Epithelial cell of proximal tubule (primary cell): ENCODE measurements around the gene TREX2. TPM values are rescaled to one million over a fixed set of nuclear protein-coding genes. Genes with fewer than 3 reads are reported as not detected.

ENCODE experiments used
- DNase-seq: peaks from one replicate; pipeline ENCODE4 v3.0.0-alpha.2; 2011; ENCODE audit warnings: low read depth
- H3K4me3 ChIP-seq: 2 replicates; pipeline ENCODE4 v1.5.1; 2011; ENCODE audit warnings: low read depth, mild to moderate bottlenecking, low read length
- total RNA-seq: library from RNA; depleted of rRNA; stranded (reverse); fragments of >200 nt; gene quantifications from 2 replicates; pipeline ENCODE4 v1.2.3, GENCODE V29; 2015
- TF ChIP-seq, protein P1 (sequence below): conservative IDR thresholded peaks from 2 replicates; pipeline ENCODE4 v1.5.1; 2012; ENCODE audit warnings: low read depth, mild to moderate bottlenecking, low read length

Gene TREX2
- total RNA-seq, 1 donor from 2014 or later: not detected

DNA sequence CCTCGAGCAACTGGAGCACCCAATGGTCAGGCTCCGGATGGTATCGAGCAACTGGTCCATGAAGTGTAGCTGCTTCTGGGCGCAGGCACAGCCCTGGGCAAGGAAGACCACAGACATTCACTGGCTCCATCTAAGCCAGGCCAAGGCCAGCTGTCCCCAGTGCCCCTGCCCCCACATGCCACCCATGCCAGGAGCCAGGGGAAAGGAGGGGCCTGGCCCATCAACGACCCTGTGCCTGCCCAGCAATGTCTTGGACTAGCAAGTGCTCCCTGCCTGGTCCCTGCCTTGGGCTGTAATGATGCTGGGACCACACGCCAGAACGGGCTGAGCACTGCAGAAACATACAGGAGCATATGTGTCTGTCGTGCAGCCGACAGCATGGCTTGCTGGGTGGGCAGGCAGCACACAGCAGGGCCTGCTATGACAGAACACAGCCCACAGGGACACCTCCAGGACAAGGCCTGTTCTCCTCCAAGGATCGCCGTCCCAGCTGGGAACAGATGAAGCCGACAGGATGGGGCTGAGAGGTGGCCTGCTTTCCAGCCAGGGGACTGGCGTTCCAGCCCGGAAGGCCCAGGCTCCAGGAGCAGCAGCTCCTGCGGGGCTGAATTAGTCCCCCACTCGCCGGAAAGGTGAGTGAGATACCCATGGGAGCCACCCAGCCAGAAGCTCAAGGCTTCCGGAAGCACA is 11.4 kb upstream of the TREX2 start:
- H3K4me3 ChIP-seq: no peak overlapping the region
- DNase-seq: no peak

DNA sequence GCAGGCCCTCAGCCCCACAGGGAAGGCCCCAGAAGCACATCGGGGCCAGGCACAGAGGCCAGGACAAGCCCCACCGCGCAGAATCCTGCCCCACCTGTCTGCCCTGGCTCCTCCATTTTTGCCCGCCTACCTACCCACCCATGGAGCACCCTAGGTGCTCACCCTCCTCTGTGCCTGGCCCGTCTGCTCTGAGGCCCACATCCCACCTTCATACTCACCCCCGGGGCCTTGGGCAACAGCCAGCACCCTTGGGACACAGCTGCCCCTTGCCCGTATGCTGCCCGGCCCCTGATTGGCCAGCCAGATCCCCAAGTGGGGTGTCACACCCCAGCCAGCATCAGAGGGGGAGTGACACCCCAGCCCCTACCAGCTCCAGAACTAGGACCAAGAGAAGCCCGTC is 10.8 kb upstream of the TREX2 start:
- TF ChIP-seq, protein P1, sequence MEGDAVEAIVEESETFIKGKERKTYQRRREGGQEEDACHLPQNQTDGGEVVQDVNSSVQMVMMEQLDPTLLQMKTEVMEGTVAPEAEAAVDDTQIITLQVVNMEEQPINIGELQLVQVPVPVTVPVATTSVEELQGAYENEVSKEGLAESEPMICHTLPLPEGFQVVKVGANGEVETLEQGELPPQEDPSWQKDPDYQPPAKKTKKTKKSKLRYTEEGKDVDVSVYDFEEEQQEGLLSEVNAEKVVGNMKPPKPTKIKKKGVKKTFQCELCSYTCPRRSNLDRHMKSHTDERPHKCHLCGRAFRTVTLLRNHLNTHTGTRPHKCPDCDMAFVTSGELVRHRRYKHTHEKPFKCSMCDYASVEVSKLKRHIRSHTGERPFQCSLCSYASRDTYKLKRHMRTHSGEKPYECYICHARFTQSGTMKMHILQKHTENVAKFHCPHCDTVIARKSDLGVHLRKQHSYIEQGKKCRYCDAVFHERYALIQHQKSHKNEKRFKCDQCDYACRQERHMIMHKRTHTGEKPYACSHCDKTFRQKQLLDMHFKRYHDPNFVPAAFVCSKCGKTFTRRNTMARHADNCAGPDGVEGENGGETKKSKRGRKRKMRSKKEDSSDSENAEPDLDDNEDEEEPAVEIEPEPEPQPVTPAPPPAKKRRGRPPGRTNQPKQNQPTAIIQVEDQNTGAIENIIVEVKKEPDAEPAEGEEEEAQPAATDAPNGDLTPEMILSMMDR: no peak
- H3K4me3 ChIP-seq: no peak overlapping the region
- no peak for DNase-seq

More for the DNA sequence above, 11.4 kb upstream of the TREX2 start:
- TF ChIP-seq, protein P1: no peak

DNA sequence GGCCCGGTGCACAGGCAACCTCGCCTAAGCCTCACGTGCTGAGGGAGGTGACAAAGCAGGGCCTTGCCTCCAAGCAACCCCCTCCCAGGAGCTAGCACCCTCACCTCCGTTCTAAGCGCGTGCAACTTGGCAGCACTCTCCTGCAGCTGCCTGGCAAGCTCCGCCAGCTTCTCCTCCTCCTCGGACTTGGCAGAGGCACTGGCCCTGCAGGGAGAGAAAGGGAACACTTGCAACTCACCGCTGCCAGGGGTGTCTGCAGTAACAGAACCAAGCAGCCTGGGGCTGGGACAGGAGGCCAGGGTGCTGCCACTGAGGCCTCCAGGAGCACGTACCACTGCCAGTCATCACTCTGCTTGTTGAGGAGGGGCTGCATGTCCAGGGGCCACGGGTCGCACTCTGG is 10.3 kb upstream of the TREX2 start:
- DNase-seq: no peak
- TF ChIP-seq, protein P1: no peak
- no peak overlapping the region for H3K4me3 ChIP-seq

DNA sequence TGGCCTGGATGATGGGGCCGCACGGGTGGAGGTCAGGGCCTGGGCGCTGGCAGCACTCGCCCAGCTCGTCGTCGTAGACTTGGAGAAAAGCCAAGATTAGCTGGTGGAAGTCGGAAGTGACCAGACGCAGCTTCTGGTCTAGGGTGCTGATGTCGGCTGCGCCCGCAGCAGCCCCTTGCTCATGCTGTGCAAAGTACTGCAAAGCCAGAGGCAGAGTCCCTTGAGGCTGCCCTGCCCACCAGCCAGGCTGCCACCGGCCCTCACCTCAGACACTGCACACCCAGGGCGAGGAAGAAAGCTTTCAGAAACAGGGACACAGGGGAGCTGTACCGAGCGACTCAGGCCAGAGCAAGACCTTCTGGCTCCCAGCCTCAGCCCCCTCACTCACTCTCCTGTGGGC is 9.7 kb upstream of the TREX2 start:
- no peak for DNase-seq
- TF ChIP-seq, protein P1: no peak
- no peak overlapping the region for H3K4me3 ChIP-seq

DNA sequence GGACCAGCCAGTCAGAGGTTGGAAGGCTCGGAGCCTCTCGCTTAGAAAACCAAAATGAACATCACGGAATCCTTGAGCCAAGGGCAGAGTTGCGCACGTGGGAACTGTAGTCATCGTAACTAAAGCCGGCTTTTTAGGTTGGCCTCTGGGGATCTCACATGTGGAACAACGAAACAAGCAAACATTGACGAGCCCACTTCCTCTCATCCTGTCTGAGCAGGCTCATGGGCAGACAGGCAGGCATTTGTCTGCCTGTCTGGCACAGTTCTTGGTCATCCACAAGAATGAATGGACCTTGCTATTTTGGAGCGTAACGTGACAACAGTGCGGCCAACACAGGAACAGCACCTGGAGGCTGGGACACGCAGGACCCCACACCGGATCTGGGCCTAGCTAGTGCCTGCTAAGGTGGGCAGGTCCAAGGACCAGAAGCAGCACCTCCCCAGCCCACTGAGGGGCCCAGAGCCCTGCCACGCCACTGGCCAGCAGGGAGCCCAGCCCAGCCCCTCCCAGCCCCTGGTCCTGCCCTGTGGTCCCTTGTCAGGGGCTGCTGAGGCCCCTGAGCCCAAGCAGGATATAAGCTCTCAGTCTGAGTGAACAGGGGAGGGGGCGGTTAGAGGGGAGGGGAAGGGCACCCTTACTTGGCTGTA is 9.2 kb upstream of the TREX2 start:
- no peak overlapping the region for H3K4me3 ChIP-seq
- no peak for DNase-seq
- TF ChIP-seq, protein P1: no peak

DNA sequence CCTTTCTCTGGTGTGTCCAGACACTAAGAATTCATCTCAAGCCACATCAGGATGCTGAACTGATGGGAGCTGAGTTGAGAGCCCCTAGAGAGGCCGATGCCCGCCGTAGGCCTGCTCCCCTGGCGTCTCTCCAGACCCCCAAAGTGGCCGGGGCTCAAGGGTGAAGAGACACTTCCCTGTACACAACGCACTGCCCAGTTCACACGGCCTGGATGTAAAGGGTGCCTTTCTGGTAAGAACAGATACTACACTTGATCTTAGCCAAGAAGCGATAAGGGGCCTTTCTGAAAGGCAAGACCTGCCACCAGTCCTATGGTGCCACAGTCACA is 5.1 kb upstream of the TREX2 start:
- H3K4me3 ChIP-seq: no peak overlapping the region
- no peak for DNase-seq
- TF ChIP-seq, protein P1: no peak
